Inflammatory macrophage (primary cell): ENCODE results near the gene RXFP4.

Experiments used
- DNase-seq, 2 donors: peaks; one replicate each; pipeline ENCODE4 v3.0.0-alpha.2; 2020 to 2022

RXFP4 gene

DNA sequence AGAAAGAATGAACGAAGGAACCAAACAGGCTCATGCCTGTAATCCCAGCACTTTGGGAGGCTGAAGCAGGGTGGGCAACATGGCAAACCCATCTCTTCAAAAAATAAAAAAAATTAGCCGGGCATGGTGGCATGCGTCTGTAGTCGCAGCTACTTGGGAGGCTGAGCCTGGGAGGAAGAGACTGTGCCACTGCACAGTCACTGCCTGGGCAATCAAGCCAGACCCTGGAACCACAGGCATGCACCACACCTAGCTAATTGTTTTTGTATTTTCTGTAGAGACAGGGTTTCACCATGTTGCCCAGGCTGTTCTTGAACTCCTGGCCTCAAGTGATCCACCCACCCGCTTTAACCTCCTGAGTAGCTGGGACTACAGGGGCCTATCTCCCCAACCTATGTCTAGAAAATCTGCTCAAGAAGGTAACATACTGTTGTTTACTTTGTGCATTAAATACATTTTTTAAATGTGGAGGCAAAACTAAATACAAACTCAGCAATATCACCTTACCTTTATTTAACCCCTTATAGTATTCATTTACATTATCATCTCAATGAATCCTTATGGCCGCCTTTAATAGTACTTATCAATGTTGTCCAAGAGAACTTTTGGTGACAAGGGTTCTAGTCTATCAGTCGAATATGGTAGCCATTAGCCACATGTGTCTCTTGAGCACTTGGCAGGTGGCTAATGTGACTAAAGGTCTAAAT, 10.0 kb upstream of the RXFP4 start:
- DNase-seq, result no peak

DNA sequence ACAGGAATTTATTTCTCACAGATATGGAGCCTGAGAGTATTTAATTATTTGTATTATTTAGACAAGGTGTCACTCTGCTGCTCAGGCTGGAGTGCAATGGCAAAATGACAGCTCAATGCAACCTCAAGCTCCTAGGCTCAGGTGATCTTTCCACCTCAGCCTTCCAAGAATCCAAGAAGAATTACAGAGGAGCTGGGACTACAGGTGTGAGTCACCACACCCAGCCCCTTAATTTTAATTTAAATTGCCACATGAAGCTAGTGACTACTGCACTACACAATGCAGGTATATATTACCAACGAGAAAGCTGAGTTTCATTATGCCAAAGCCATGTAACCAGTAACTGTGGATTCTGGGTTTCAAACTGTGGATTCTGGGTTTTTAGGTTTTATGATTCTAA, 9.4 kb upstream of the RXFP4 start:
- DNase-seq, result no peak

GRCh38 chr1:155932487-155932886, 9.0 kb upstream of the RXFP4 start:
- no peak for DNase-seq

GRCh38 chr1:155933591-155934096, 7.8 kb upstream of the RXFP4 start:
- DNase-seq, result no peak

DNA sequence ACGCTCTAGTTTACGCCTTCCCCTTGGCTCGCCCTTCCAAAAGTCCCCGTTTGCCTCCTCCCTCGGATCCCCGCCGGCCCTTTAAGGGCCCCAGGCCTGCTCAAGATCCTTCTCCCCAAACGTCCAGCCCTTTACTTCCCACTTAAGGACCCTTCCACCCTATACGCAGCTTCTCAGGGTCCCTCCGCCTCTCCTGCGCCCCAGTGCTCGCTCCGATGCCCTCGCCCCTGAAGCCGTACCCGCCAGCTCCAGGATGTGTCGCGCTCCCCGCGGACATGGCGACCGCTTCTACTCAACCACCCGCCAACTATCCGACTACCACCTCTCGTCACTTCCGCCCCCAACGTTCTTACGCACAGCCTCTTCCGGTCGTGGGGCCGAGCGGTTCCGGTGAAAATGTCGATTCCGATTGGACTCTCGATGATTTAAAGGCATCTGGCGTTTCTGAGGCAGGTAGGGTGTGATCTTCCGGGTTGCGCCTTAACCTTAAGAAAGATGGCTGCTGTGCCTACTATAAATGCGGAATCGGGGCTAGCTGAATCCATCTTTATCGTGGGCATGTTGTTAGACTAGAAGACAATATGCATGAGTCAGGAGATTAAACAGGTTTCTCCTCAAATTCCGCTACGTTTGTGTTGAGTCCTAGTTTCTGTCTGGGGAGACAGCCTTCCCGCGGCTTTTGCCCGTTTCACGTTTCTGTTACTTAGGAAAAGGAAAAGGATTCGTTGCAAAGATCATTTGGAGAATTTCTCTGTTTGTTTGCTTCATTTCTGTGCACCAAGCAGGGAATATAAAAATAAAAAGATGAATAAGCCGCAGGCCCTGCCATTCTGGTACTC, 7.1 kb upstream of the RXFP4 start, which contains the start of gene KHDC4:
Gene KHDC4 (minus strand): TSS at position 317 of the 839 bp plus-strand sequence. CDS start 40 bp downstream, at position 277.
- peak; percentile 99 for DNase-seq

- no peak for DNase-seq
Observed at GRCh38 chr1:155934936-155935590, 6.4 kb upstream of the RXFP4 start.

GRCh38 chr1:155938220-155938627, 3.2 kb upstream of the RXFP4 start:
- peak; percentile 58 to 61 for DNase-seq

DNA sequence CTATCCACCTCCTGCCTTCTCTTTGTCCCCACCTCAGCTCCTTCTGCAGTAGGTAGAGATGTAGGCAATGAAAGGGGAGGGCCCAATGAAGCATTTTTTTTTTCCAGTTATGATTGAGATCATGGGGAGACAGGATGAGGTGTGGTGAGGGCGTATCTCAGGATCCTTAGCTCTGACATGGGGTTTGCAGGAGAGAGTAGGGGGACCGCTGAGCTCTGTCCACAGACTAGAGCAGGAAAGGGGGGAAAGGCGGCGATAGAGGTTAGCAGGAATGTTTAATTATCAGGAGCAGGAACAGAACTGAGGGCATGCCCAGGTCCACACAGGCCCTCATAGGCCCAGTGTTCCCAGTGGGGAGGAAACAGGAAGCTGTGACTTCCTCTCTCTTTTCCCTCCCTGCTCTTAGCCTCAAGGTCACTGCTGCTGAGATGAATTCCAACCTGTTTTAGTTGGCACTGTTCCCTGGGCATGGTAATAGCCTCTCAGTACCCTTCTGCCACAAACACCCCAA, 901 bp upstream of the RXFP4 start:
- DNase-seq, result peak; percentile 45 to 69

- DNase-seq, result peak; percentile 36 to 48
Observed at GRCh38 chr1:155941845-155942531, 550 bp downstream of the RXFP4 start.

GRCh38 chr1:155942578-155943141, 1.2 kb downstream of the RXFP4 start:
- DNase-seq, result no peak

- DNase-seq, result peak; percentile 39 to 44
Observed at GRCh38 chr1:155944444-155944799, 3.0 kb downstream of the RXFP4 start.

GRCh38 chr1:155946633-155947219, 5.3 kb downstream of the RXFP4 start:
- DNase-seq, result no peak

DNA sequence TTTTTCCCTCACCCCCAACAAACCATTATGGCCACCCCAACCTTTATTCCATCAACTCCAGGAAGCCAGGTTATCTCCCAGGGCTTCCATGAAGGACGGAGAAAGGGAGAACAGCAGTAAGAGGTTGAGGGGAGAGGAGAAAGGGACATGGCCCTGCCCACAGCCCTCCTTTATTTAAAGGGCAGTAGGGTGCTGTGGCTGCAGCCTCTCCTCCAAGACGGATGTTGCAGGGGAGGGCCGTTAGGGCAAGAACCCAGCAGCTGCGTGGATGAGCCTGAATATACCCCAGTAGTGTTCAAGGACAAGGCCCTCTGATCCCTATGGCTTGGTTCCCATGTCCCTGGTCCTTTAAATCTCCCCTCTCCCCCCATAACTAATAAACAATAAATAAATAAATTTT, 5.9 kb downstream of the RXFP4 start:
- DNase-seq, result no peak

DNA sequence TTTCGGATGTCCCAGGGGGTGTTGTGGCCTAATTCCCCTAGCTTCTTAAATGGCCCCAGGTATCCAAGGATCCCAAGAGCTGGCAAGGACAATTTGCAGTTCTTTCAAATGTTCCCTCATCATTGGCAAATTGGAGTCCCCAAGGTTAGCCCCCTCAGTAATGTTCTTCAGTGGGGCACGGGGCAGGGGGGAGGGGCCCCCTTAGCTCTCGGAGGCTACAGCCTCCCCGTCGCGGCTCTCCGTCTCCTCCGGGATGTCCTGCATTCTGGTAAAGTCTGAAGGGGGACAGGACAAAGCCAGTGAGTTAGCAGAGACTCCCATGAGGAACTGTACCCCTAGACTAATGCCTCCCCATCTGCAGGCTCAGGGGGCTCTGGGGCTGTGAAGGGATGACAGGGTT, 6.3 kb downstream of the RXFP4 start:
- no peak for DNase-seq

GRCh38 chr1:155950829-155951228, 9.4 kb downstream of the RXFP4 start:
- DNase-seq, result no peak

DNA sequence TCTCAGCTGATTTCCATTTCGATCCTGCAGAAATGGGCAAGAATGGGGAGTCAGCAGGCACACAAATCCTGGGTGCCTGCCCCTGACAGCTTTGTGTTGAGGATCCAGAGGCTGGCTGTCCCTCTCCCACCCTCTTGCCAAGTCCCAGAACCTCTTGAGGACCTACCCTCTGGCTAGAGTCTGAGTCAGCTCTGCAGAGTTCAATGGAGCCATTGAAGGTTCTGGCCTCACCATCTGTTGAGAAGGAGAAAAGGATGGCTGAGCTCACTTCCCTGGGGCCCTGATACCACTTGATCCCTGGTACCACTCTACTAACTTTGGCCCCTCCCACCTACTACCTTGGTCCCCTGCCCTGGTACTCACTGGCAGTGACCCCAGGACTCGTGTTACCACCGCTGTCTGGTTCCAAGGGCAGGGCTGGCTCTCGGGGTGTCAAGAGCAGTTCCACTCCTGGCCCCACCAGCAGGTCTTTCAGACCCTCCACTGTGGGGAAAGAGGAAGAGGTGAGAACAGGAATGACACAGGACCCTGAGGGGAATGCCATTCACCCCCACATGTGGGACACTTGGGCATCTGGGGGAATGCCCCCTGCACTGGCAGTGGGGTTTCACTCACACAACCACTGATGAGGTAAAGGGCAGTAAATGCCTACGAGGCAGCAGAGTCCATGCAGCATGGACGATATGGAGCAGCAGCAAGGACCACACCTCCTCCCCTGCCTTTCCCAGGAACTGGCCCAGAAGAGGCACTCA, 10.5 kb downstream of the RXFP4 start:
- no peak for DNase-seq

- no peak for DNase-seq
Observed at GRCh38 chr1:155952505-155952890, 11.1 kb downstream of the RXFP4 start.

- no peak for DNase-seq
Observed at GRCh38 chr1:155954645-155955044, 13.2 kb downstream of the RXFP4 start.

DNA sequence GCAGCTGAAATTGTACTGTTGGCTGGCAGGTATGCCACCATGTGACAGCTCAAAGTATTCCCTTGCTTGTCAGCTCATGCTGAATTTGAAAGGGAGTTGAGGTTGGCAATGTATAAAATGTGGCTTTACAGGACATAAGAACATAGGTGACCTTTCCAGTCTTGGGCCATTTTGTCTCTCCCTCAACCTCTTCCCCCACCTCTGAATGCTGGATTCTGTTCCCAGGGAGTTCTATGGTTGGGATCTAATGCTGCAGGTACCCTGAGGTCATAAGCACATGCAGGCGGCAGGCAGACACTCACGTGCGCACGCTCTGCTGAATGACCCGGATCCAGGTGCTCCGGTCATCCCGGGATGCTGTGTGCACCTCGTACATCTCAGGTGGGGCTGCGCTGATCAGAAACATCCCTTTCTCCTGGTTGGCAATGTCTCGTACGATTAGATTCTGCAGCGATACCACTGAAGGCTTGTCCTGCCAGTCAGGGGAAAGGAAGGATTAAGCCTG, 16.0 kb downstream of the RXFP4 start:
- no peak for DNase-seq

DNA sequence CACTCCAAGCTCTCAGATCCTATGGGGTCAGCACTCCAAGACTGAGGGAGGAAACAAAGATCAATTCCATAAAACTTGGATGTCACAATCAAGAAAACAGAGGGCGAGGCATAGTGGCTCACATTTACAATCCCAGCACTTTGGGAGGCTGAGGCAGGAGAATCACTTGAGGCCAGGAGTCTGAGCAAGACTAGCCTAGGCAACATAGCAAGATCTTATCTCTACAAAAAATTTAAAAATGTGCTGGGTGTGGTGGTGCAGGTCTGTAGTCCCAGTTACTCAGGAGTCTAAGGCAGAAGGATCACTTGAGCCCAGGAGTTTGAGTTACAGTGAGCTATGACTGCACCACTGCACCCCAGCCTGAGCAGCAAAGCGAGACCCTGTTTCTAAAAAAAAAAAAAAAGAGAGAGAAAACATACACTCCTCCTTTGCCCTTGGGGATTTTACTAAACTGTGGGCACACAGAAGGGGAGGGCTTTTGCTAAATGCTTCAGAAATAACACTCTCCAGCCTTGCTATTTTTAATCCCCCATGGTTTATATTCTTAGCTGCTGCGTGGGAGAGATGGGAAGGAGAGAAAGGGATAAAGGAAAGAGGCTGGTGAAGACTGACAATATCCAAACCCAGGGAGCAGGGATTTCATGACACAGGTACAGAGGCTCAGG, 18.8 kb downstream of the RXFP4 start:
- no peak for DNase-seq
